B cell (primary cell): ENCODE data around the gene TANC1.

ENCODE experiments used
- CTCF ChIP-seq: fragments of 200-600 bp; IDR thresholded peaks from one replicate; pipeline ENCODE4 v1.8.0; 2022; ENCODE audit warnings: antibody characterized with exemption, mild to moderate bottlenecking
- EZH2 ChIP-seq: IDR thresholded peaks from 2 replicates; pipeline ENCODE4 v1.6.1; 2012; ENCODE audit warnings: borderline replicate concordance, low read depth, mild to moderate bottlenecking, moderate library complexity, low read length; ENCODE audit not compliant: insufficient read depth, poor library complexity, severe bottlenecking

GRCh38 chr2:158984604-158985135 is 16.2 kb downstream of the TANC1 start:
- TF ChIP-seq CTCF: no peak
- TF ChIP-seq EZH2: no peak
